K562 (cell line): Measurements from ENCODE around the gene SDR42E2. TPM values are rescaled to one million over a fixed set of nuclear protein-coding genes. Genes with fewer than 3 reads are reported as not detected.

Experiments used
- FOXM1 ChIP-seq, 2 experiments: fragments of 450-650 bp in 1 of 2; sonication (generic) in 1 of 2; formaldehyde crosslinking in 1 of 2; IDR thresholded peaks; 2 replicates each; pipeline versions ENCODE4 v1.6.1 to v1.9.0; 2017 to 2022; ENCODE audit warnings: low read depth in 2 of 2, mild to moderate bottlenecking in 2 of 2, missing genetic modification reagents in 1 of 2, moderate library complexity in 1 of 2
- GTF3C2 ChIP-seq: IDR thresholded peaks from 3 replicates; pipeline ENCODE4 v1.6.1; 2011; ENCODE audit warnings: borderline replicate concordance, mild to moderate bottlenecking, moderate library complexity; ENCODE audit not compliant: insufficient read length; ENCODE audit errors: extremely low read depth
- NEUROD1 ChIP-seq: fragments of 150-350 bp; IDR thresholded peaks from 2 replicates; pipeline ENCODE4 v1.6.1; 2014; ENCODE audit warnings: borderline replicate concordance, low read length, low read depth; ENCODE audit not compliant: partially characterized antibody
- PTRF ChIP-seq: fragments of 450-650 bp; IDR thresholded peaks from 2 replicates; pipeline ENCODE4 v1.6.1; 2016; ENCODE audit warnings: mild to moderate bottlenecking, missing genetic modification characterization, missing compliant biosample characterization
- ZNF124 ChIP-seq: sonication (generic); formaldehyde crosslinking; IDR thresholded peaks from 2 replicates; pipeline ENCODE4 v1.8.1; 2022; ENCODE audit warnings: missing genetic modification reagents
- ZNF407 ChIP-seq: fragments of 450-650 bp; IDR thresholded peaks from 2 replicates; pipeline ENCODE4 v1.6.1; 2016; ENCODE audit warnings: low read depth
- ZNF592 ChIP-seq: fragments of 450-650 bp; IDR thresholded peaks from 2 replicates; pipeline ENCODE4 v1.6.1; 2017; ENCODE audit warnings: antibody characterized with exemption, mild to moderate bottlenecking
- polyA plus RNA-seq, 8 experiments: library from polyadenylated mRNA; depleted of rRNA in 4 of 8; stranded (reverse) in 5 of 8; unstranded in 3 of 8; fragments of >200 nt; fragmentation: Nextera tagmentation in 2 of 8; fragmentation: Illumina TruSeq in 1 of 8; extraction: Ambion mirVana in 2 of 8; extraction: Trizol in 1 of 8; gene quantifications; 2 replicates each; pipeline versions ENCODE4 v1.2.1 to v1.2.3, GENCODE V29; 2011 to 2014; ENCODE audit warnings: inconsistent platforms in 1 of 8, missing spikeins in 1 of 8
- total RNA-seq, 7 experiments: library from RNA; depleted of rRNA in 6 of 7; stranded (reverse); fragments of >200 nt in 6 of 7; fragmentation: Illumina TruSeq in 2 of 7; extraction: Trizol in 2 of 7; gene quantifications; 2 replicates each; pipeline versions ENCODE4 v1.2.1 to v1.2.3, GENCODE V29; 2011 to 2021; ENCODE audit warnings: low replicate concordance in 1 of 7

Gene SDR42E2
- total and polyA plus RNA-seq, 9 of the 15 experiments (the other 6 are each of a cell fraction or from before 2014, with no cell fraction given) = 0.03 to 0.07 (median 0.04) TPM; not detected in 4

- TF ChIP-seq ZNF407 (no peak), ZNF124 (CRISPR knock-in tag) (no peak), GTF3C2 (peak; percentile 52), FOXM1 (IDR thresholded peaks at IDR 0.05; ENCODE audit: low read depth) (no peak), FOXM1 (CRISPR knock-in tag; IDR thresholded peaks at IDR 0.05; ENCODE audit: low read depth) (no peak; the same call in 1 of the 2 replicates), NEUROD1 (peak; percentile 75), ZNF592 (peak; percentile 97), PTRF (tag) (no peak)
These were observed 43.9 kb downstream of the SDR42E2 start, which contains the start of gene EEF2K (continued) for GRCh38 chr16:22206013-22206841.
